HepG2 (cell line): Measurements from ENCODE around the gene CACNA2D3.

Experiments
- CCAR2 ChIP-seq: fragments of 200-400 bp; formaldehyde crosslinking; optimal IDR thresholded peaks from 2 replicates; pipeline ENCODE3; 2018; ENCODE audit warnings: low read depth, mild to moderate bottlenecking, low read length, moderate library complexity
- EZH2 ChIP-seq: conservative IDR thresholded peaks from 2 replicates; pipeline ENCODE4 v1.6.1; 2012; ENCODE audit warnings: mild to moderate bottlenecking, low read depth, low read length, moderate library complexity
- FOXO4 ChIP-seq: sonication (generic); formaldehyde crosslinking; conservative IDR thresholded peaks from 2 replicates; pipeline ENCODE4 v1.8.1; 2023; ENCODE audit warnings: missing genetic modification reagents
- FOXP1 ChIP-seq, 2 experiments: fragments of 450-650 bp in 1 of 2; IDR thresholded peaks; 2 replicates each; pipeline ENCODE4 v1.6.1; 2017 to 2018; ENCODE audit warnings: antibody characterized with exemption in 1 of 2
- MAFK ChIP-seq, 2 experiments: IDR thresholded peaks in 1 of 2; conservative IDR thresholded peaks in 1 of 2; 2 replicates each; pipeline ENCODE4 v1.6.1; 2011; ENCODE audit warnings: improper control_type of control experiment in 2 of 2, low read length in 2 of 2
- MLX ChIP-seq: IDR thresholded peaks from 2 replicates; pipeline ENCODE4 v1.6.1; 2016
- MYC ChIP-seq: sonication (generic); formaldehyde crosslinking; IDR thresholded peaks from 2 replicates; pipeline ENCODE4 v1.9.0; 2021; ENCODE audit warnings: missing genetic modification reagents, borderline replicate concordance
- SETDB1 ChIP-seq: sonication (generic); formaldehyde crosslinking; IDR thresholded peaks from 2 replicates; pipeline ENCODE4 v1.5.1; 2020; ENCODE audit warnings: missing genetic modification reagents, mild to moderate bottlenecking, borderline replicate concordance
- SOX13 ChIP-seq, 3 experiments: fragments of 450-650 bp in 1 of 3; sonication (generic) in 1 of 3; formaldehyde crosslinking in 1 of 3; IDR thresholded peaks in 2 of 3; conservative IDR thresholded peaks in 1 of 3; 2 replicates each; pipeline versions ENCODE4 v1.5.0 to v1.6.1; 2016 to 2020; ENCODE audit warnings: antibody characterized with exemption in 1 of 3, mild to moderate bottlenecking in 1 of 3, missing compliant biosample characterization in 1 of 3, missing genetic modification reagents in 1 of 3, moderate library complexity in 1 of 3
- TP53 ChIP-seq: sonication (generic); formaldehyde crosslinking; conservative IDR thresholded peaks from 2 replicates; pipeline ENCODE4 v1.4.0; 2020; ENCODE audit warnings: missing genetic modification reagents
- ZFP62 ChIP-seq: sonication (generic); formaldehyde crosslinking; IDR thresholded peaks from 2 replicates; pipeline ENCODE4 v1.4.0; 2020; ENCODE audit warnings: missing genetic modification reagents
- ZNF24 ChIP-seq: fragments of 450-650 bp; IDR thresholded peaks from 2 replicates; pipeline ENCODE4 v1.6.1; 2017; ENCODE audit warnings: antibody characterized with exemption, mild to moderate bottlenecking
- TF ChIP-seq, protein P1 (sequence below): sonication (generic); formaldehyde crosslinking; IDR thresholded peaks from 2 replicates; pipeline ENCODE4 v1.5.0; 2020; ENCODE audit warnings: mild to moderate bottlenecking, missing genetic modification reagents, moderate library complexity
- TF ChIP-seq, protein P2 (sequence below): sonication (generic); formaldehyde crosslinking; IDR thresholded peaks from 2 replicates; pipeline ENCODE4 v1.9.0; 2021; ENCODE audit warnings: missing genetic modification reagents, borderline replicate concordance

- TF ChIP-seq EZH2 (no peak), MYC (no peak), MAFK (conservative IDR thresholded peaks at IDR 0.05 in 1 of 2, IDR thresholded peaks at IDR 0.05 in 1 of 2; ENCODE audit: low read length in 2 of 2) (no peak), ZNF24 (no peak), SOX13 (IDR thresholded peaks at IDR 0.05) (no peak), SOX13 (CRISPR knock-in tag; conservative IDR thresholded peaks at IDR 0.05 in 1 of 2, IDR thresholded peaks at IDR 0.05 in 1 of 2) (no peak), CCAR2 (no peak), FOXP1 (IDR thresholded peaks at IDR 0.05) (no peak), FOXP1 (CRISPR knock-in tag; IDR thresholded peaks at IDR 0.05) (no peak), TP53 (no peak), MLX (no peak), SETDB1 (CRISPR knock-in tag) (no peak), ZFP62 (CRISPR knock-in tag) (no peak), FOXO4 (CRISPR knock-in tag) (no peak)
- TF ChIP-seq, protein P1, sequence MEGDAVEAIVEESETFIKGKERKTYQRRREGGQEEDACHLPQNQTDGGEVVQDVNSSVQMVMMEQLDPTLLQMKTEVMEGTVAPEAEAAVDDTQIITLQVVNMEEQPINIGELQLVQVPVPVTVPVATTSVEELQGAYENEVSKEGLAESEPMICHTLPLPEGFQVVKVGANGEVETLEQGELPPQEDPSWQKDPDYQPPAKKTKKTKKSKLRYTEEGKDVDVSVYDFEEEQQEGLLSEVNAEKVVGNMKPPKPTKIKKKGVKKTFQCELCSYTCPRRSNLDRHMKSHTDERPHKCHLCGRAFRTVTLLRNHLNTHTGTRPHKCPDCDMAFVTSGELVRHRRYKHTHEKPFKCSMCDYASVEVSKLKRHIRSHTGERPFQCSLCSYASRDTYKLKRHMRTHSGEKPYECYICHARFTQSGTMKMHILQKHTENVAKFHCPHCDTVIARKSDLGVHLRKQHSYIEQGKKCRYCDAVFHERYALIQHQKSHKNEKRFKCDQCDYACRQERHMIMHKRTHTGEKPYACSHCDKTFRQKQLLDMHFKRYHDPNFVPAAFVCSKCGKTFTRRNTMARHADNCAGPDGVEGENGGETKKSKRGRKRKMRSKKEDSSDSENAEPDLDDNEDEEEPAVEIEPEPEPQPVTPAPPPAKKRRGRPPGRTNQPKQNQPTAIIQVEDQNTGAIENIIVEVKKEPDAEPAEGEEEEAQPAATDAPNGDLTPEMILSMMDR (CRISPR knock-in tag), result no peak
- TF ChIP-seq, protein P2, sequence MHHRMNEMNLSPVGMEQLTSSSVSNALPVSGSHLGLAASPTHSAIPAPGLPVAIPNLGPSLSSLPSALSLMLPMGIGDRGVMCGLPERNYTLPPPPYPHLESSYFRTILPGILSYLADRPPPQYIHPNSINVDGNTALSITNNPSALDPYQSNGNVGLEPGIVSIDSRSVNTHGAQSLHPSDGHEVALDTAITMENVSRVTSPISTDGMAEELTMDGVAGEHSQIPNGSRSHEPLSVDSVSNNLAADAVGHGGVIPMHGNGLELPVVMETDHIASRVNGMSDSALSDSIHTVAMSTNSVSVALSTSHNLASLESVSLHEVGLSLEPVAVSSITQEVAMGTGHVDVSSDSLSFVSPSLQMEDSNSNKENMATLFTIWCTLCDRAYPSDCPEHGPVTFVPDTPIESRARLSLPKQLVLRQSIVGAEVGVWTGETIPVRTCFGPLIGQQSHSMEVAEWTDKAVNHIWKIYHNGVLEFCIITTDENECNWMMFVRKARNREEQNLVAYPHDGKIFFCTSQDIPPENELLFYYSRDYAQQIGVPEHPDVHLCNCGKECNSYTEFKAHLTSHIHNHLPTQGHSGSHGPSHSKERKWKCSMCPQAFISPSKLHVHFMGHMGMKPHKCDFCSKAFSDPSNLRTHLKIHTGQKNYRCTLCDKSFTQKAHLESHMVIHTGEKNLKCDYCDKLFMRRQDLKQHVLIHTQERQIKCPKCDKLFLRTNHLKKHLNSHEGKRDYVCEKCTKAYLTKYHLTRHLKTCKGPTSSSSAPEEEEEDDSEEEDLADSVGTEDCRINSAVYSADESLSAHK, result no peak
These were observed 371.9 kb downstream of the CACNA2D3 start for GRCh38 chr3:54494209-54494608.
